ENCODE data around the gene IGFL4. TPM values are rescaled to one million over a fixed set of nuclear protein-coding genes. Genes with fewer than 3 reads are reported as not detected.

Gene IGFL4
- polyA plus RNA-seq, 3 donors = not detected

DNA sequence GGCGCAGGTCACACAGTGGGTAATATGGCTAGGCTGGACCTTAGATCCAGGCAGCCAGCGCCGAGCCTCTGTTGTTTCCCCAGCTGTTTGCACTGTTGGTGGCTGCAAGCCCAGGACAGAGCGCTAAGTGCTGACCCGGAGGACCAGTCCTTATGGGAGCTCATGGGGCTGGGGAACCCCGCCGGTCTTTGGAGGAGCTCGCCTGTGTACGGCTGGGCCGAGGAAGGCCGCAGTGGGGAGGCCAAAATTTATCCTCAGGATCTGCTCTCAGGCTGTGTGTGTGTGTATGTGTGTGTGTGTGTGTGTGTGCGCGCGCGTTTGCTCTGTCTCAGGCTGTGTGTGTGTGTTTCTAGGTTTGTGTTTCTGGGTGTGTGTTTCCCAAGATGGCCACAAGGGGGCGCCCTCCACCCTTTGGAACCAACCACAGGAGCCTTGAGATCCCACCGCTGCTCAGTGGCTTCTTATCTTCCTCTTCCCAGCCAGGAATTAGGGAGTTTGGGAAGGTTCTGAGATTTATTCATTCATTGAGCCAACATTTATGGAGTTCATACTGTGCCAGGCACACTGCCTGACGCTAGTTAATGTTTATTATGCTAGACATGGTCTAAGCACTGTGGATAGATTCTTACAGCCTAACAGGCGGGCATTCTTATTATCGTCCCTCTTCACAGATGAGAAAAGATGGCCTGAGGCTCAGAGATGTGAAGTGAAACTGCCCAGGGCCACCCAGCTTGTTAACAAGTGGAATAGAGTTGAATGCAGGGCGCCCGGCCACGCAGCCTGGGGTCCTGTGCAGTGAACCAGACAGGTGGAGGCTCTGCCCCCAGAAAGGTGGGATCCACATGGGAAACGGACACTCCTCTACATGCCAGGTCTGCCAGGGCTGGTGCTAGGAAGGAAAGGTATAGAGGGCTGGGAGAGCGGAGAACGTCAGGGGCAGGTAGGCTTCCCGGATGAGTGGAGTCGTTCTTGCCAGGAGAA, 31.0 kb downstream of the IGFL4 start:
- peaks cover 6% of the 10 kb centered on the region for H3K4me1 Mint-ChIP-seq
- H3K4me3 Mint-ChIP-seq = no peak overlapping the region
- Histone ChIP-seq H3K27ac (ENCODE audit: low read depth in 1 of 2, low read length in 2 of 2) (no peak overlapping the region), H3K9me3 (replicated peaks in 1 of 2; ENCODE audit: control insufficient read depth in 1 of 2, insufficient read depth in 1 of 2, low read length in 2 of 2) (peaks cover 0 to 5% of the 10 kb centered on the region in 2 donors), H3K27me3 (ENCODE audit: control insufficient read depth in 2 of 2, insufficient read depth in 2 of 2, low read length in 2 of 2) (peaks cover 11 to 17% of the 10 kb centered on the region in 2 donors), H2AFZ (ENCODE audit: insufficient read depth, low read depth, low read length, poor library complexity, severe bottlenecking) (no peak overlapping the region), H4K20me1 (ENCODE audit: insufficient read depth, low read length) (peaks cover 11% of the 10 kb centered on the region), H3K79me2 (ENCODE audit: insufficient read depth, low read length) (no peaks in the 10 kb centered on the region), H3K9ac (ENCODE audit: insufficient read depth, low read length, poor library complexity, severe bottlenecking) (no peak overlapping the region), H3K4me1 (ENCODE audit: control insufficient read depth in 1 of 2, insufficient read depth in 2 of 2, low read length in 2 of 2) (peaks cover 5 to 7% of the 10 kb centered on the region in 2 donors), H3K4me3 (replicated peaks in 1 of 3; ENCODE audit: low read depth in 2 of 3, low read length in 3 of 3) (no peak overlapping the region), H3K36me3 (replicated peaks in 1 of 2; ENCODE audit: control insufficient read depth in 1 of 2, insufficient read depth in 2 of 2, low read length in 2 of 2) (peaks cover 9 to 33% of the 10 kb centered on the region in 2 donors), H3K4me2 (replicated peaks; ENCODE audit: extremely low read depth, low read length, poor library complexity, severe bottlenecking) (no peak overlapping the region)
- peaks cover 0 to 10% (median 4%) of the 10 kb centered on the region in 7 donors for H3K9me3 Mint-ChIP-seq
- DNase-seq = peak; percentile 50 to 67 (median 51)
- no peak overlapping the region for H3K27ac Mint-ChIP-seq
- H3K27me3 Mint-ChIP-seq (ENCODE audit: low read depth in 3 of 3) = peaks cover 22 to 23% (median 22%) of the 10 kb centered on the region in 3 donors
- intact Hi-C loops (cut with micrococcal nuclease) = loop anchor here in 1 of 2 donors (10.0 kb wide), 1 partner anchor 185 kb away; no protein-coding TSS in a partner anchor
- TF ChIP-seq, protein P1, sequence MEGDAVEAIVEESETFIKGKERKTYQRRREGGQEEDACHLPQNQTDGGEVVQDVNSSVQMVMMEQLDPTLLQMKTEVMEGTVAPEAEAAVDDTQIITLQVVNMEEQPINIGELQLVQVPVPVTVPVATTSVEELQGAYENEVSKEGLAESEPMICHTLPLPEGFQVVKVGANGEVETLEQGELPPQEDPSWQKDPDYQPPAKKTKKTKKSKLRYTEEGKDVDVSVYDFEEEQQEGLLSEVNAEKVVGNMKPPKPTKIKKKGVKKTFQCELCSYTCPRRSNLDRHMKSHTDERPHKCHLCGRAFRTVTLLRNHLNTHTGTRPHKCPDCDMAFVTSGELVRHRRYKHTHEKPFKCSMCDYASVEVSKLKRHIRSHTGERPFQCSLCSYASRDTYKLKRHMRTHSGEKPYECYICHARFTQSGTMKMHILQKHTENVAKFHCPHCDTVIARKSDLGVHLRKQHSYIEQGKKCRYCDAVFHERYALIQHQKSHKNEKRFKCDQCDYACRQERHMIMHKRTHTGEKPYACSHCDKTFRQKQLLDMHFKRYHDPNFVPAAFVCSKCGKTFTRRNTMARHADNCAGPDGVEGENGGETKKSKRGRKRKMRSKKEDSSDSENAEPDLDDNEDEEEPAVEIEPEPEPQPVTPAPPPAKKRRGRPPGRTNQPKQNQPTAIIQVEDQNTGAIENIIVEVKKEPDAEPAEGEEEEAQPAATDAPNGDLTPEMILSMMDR (IDR thresholded peaks at IDR 0.05) = peak; percentile 78
- 87% methylated on average over 22 of the region's 28 CpGs for WGBS (ENCODE audit: insufficient coverage)
- H3K36me3 Mint-ChIP-seq = peaks cover 54 to 62% of the 10 kb centered on the region in 2 donors

- Histone ChIP-seq H3K36me3 (replicated peaks in 1 of 2; ENCODE audit: control insufficient read depth in 1 of 2, insufficient read depth in 2 of 2, low read length in 2 of 2) (peaks cover 16 to 44% of the 10 kb centered on the region in 2 donors), H3K4me1 (ENCODE audit: control insufficient read depth in 1 of 2, insufficient read depth in 2 of 2, low read length in 2 of 2) (no peaks in the 10 kb centered on the region), H3K9me3 (replicated peaks in 1 of 2; ENCODE audit: control insufficient read depth in 1 of 2, insufficient read depth in 1 of 2, low read length in 2 of 2) (no peaks in the 10 kb centered on the region), H3K27ac (ENCODE audit: low read depth in 1 of 2, low read length in 2 of 2) (no peak overlapping the region), H3K27me3 (ENCODE audit: control insufficient read depth in 2 of 2, insufficient read depth in 2 of 2, low read length in 2 of 2) (no peaks in the 10 kb centered on the region), H3K4me2 (replicated peaks; ENCODE audit: extremely low read depth, low read length, poor library complexity, severe bottlenecking) (no peak overlapping the region), H4K20me1 (ENCODE audit: insufficient read depth, low read length) (peaks cover 11% of the 10 kb centered on the region), H2AFZ (ENCODE audit: insufficient read depth, low read depth, low read length, poor library complexity, severe bottlenecking) (no peak overlapping the region), H3K79me2 (ENCODE audit: insufficient read depth, low read length) (no peaks in the 10 kb centered on the region), H3K4me3 (replicated peaks in 1 of 3; ENCODE audit: low read depth in 2 of 3, low read length in 3 of 3) (no peak overlapping the region), H3K9ac (ENCODE audit: insufficient read depth, low read length, poor library complexity, severe bottlenecking) (no peak overlapping the region)
- intact Hi-C loops (cut with micrococcal nuclease) = no loop called here
- peaks cover 0 to 2% (median 1%) of the 10 kb centered on the region in 3 donors for H3K27me3 Mint-ChIP-seq (ENCODE audit: low read depth in 3 of 3)
- no peak for DNase-seq
- H3K36me3 Mint-ChIP-seq = peaks cover 54 to 61% of the 10 kb centered on the region in 2 donors
- no peaks in the 10 kb centered on the region for H3K4me1 Mint-ChIP-seq
- H3K27ac Mint-ChIP-seq = no peak overlapping the region
- H3K4me3 Mint-ChIP-seq = no peak overlapping the region
- 96% methylated on average over 7 of the region's 13 CpGs for WGBS (ENCODE audit: insufficient coverage)
- H3K9me3 Mint-ChIP-seq = peaks cover 0 to 2% (median 0%) of the 10 kb centered on the region in 7 donors
- TF ChIP-seq, protein P1 (IDR thresholded peaks at IDR 0.05) = no peak
Measured at GRCh38 chr19:46006411-46006810, 34.4 kb downstream of the IGFL4 start.
